ENCODE results near the gene GOLGA8J.
"Not testable (repeated sequence)": the region's sequence is repeated elsewhere in the genome, so short reads cannot be mapped to it uniquely, and the experiment has no call there.

The GOLGA8J gene, protein sequence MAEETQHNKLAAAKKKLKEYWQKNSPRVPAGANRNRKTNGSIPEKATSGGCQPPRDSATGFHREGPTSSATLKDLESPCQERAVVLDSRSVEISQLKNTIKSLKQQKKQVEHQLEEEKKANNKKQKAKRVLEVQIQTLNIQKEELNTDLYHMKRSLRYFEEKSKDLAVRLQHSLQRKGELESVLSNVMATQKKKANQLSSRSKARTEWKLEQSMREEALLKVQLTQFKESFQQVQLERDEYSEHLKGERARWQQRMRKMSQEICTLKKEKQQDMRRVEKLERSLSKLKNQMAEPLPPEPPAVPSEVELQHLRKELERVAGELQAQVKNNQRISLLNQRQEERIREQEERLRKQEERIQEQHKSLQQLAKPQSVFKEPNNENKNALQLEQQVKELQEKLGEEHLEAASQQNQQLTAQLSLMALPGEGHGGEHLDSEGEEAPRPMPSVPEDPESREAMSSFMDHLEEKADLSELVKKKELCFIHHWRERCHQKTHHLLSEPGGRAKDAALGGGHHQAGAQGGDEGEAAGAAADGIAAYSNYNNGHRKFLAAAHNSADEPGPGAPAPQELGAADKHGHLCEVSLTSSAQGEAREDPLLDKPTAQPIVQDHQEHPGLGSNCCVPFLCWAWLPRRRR

DNA sequence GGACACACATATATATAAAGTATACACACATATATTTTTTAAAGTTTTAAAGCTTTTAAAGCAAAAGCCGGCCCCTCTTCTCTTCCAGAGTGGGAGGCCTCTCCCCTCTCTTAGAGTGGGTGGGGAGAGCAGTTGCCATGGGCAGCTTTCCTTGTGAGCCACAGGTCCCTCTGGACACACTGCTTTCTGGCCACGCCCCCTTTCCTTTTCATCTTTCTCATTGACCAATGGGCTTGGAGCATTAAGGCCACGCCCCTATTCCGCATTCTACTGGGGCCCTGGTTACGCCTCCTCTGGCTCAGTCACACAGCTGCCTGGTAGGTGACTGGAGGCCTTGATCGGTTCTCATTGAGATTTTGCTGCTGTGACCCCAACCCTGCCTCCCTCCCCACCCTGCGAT is at the start of gene GOLGA8J:
TSS of gene GOLGA8J (plus strand) at position 301 of the 400 bp plus-strand sequence. CDS start at position 399, 98 bp downstream.
- H3K27ac ChIP-seq, result not testable (repeated sequence)

DNA sequence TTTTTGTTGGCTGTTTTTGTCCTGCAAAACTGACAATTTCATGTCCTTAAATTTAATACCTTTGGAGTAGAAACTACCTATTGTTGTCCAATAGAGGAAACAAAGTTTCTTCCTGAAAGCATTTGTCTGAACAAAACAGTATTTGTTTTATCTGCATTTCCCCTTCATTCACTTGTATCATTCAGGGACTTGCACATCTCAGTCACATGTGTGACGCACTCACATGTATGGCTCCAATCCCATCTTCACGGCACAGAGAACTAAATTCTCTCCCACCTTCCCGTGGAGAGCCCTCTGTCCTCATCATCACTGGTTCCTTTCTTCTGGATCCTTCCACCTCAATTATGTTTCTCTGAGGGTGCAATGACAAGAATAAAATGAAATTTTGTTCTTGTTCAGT is 49.5 kb upstream of the GOLGA8J start:
- TF ChIP-seq, protein P1, sequence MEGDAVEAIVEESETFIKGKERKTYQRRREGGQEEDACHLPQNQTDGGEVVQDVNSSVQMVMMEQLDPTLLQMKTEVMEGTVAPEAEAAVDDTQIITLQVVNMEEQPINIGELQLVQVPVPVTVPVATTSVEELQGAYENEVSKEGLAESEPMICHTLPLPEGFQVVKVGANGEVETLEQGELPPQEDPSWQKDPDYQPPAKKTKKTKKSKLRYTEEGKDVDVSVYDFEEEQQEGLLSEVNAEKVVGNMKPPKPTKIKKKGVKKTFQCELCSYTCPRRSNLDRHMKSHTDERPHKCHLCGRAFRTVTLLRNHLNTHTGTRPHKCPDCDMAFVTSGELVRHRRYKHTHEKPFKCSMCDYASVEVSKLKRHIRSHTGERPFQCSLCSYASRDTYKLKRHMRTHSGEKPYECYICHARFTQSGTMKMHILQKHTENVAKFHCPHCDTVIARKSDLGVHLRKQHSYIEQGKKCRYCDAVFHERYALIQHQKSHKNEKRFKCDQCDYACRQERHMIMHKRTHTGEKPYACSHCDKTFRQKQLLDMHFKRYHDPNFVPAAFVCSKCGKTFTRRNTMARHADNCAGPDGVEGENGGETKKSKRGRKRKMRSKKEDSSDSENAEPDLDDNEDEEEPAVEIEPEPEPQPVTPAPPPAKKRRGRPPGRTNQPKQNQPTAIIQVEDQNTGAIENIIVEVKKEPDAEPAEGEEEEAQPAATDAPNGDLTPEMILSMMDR (conservative IDR thresholded peaks at IDR 0.05), result no peak
- H3K27ac ChIP-seq, result no peak overlapping the region

DNA sequence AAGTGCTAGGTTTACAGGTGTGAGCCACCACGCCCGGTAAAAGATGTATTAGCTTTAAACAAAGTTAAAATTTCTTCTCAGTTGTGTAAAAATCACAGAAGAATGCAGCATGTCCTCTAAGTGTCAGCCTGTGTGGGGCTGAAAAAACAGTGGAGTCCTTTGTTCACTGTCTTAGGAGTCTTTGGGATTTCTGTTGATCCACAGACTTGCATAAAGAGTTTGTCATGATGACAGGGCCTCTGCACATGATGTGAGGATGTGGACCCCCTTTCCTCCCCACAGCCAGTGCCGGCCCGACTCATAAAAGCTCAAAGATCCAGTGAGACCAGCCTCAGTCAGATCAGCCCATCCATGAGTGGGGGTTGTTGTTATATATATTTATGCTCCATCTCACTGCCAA is 49.0 kb upstream of the GOLGA8J start:
- no peak overlapping the region for H3K27ac ChIP-seq
- TF ChIP-seq, protein P1 (conservative IDR thresholded peaks at IDR 0.05), result no peak
- no peak for TF ChIP-seq ZFX (IDR thresholded peaks at IDR 0.05)

DNA sequence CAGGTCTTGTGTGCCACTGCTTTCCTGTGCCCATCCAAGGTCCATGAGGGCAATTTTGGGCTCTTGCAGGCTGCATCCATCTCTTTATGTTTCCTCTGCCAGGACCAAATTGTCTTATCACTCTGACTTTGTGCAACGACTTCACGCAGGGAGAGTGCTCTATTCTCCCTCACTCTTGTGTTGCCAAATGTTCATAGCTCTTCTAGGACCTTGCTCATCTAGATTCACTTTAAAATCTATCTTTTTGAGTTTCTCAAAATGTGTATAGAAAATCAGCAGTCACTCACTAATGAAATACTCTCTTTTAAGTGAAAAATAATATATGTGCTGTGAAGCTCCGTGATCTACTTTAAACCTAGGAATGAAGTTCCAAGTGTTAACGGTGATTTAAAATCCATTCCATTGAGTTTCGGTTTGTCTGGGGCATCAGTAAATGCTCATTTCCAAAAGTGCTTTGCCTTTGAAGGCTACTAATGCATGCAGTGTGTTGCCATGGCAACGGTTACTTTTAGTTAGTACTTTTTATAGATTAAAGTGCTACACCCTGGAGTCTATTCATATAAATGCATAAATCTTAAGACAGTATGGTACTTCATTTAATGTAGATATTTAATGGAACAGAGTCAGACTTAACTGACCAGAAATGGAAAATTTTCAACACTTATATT is 46.6 kb upstream of the GOLGA8J start:
- TF ChIP-seq, protein P1 (conservative IDR thresholded peaks at IDR 0.05), result no peak
- TF ChIP-seq ZFX (IDR thresholded peaks at IDR 0.05), result no peak
- no peak overlapping the region for H3K27ac ChIP-seq

DNA sequence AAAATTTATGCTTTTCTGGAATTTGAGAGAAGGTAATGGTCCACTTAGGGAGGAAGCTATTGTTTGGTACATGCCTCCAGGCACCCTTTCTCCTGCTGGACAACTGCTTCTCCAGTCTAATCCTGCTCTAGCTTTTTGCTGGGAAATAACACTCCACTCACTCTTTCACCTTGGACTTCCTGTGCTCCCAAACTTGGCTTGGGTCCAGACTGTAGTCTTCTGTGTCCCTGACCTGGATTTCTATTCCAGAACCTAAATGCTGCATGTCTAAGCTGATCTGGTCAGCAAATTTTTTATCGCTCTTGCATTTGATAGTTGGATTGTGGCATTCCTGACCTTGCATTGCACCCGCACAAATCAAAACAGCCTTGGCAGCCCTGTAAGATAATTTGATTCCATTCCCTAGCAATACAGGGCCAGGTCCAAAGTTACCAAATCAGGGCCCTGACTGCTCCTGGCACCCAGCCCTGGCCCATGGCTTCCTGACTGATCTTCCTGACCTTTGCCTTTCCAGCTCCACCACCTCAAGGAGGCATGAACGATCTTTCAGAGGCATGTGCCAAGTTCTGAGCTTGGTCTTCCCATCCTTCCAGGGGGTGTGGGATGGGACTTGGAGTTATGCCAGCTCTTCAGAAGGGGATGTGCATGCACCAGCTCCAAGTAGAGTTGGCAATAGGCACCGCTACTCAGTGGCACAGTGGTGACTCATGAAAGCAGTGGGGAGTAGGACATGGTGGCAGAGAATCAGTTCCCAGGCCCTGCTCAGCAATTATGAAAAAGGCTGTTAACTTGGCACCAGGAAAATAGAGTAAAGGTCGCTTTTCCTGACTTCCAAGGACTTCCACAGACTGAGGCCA is 43.9 kb upstream of the GOLGA8J start:
- no peak for TF ChIP-seq ZFX (IDR thresholded peaks at IDR 0.05)
- TF ChIP-seq, protein P1 (conservative IDR thresholded peaks at IDR 0.05), result no peak
- peak overlapping the region; percentile 47 for H3K27ac ChIP-seq

DNA sequence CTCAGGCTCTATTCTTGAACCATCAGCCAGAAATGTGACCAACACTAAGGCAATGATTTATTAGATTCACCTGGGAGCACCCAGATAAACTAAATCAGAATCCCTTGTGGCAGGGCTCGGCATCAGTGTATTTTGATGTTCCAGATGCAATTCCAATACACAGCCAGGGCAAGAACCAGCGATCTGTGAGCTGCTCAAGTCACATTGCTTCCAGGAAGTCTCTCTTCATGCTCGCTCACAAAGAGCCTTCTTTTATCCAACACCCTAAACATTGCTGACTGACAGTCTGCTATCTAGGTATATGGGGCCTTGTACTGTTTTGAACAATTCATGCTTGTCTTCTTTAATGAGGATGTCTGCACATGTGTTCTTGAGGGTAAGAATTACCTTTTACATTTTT is 40.9 kb upstream of the GOLGA8J start:
- H3K27ac ChIP-seq, result no peak overlapping the region
- TF ChIP-seq ZFX (IDR thresholded peaks at IDR 0.05), result no peak
- TF ChIP-seq, protein P1 (conservative IDR thresholded peaks at IDR 0.05), result no peak

DNA sequence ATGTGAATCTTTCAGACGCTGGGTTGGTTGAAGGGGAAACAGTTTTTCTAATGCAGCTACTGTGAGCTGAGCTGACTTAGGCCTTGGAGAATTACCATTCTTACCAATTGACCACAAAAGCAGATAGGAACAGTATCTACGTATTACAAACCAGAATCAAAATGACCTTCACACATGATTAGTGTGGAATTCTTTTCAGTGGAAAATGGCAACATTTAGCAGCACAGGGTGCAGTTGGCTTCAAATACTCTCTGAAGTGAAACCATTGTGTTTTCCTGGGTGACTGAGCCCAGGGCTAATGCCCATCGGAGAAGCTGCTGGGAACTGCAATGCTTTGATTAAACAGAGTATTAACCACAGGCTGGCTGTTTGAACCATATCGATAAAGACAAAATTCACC is 40.2 kb upstream of the GOLGA8J start:
- TF ChIP-seq, protein P1 (conservative IDR thresholded peaks at IDR 0.05), result no peak
- TF ChIP-seq ZFX (IDR thresholded peaks at IDR 0.05), result no peak
- no peak overlapping the region for H3K27ac ChIP-seq
